Measurements from ENCODE around the gene CAB39.
"Not testable (repeated sequence)": the region's sequence is repeated elsewhere in the genome, so short reads cannot be mapped to it uniquely, and the experiment has no call there.

GRCh38 chr2:230724957-230725356 lies 12.3 kb downstream of the CAB39 start:
- TF ChIP-seq CTCF (conservative IDR thresholded peaks at IDR 0.05); EZH2 (IDR thresholded peaks at IDR 0.05; ENCODE audit: low read depth): not testable (repeated sequence)

Measured in PC-9 (cell line).